GM12874 (cell line): ENCODE results near the gene CD40.

ENCODE experiments used
- TF ChIP-seq, protein P1 (sequence below): IDR thresholded peaks from 2 replicates; pipeline ENCODE4 v1.5.1; 2011; ENCODE audit warnings: low read depth, mild to moderate bottlenecking, control low read depth, low read length, moderate library complexity; ENCODE audit not compliant: insufficient read depth

CD40 gene

DNA sequence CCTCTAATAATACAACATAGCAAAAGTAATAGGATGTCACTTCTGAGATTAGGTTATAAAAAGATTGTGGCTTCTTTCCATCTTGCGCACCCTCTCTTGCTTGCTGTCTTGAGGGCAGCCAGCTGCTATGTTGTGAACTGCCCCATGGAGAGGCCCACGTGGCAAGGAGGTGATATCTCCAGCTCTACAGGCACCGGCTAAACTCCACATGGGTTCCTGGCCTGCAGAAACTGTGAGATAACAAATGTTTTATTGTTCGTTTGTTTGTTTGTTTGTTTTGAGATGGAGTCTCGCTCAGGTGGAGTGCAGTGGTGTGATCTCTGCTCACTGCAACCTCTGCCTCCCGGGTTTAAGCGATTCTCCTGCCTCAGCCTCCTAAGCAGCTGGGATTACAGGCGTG is 38.0 kb downstream of the CD40 start:
- TF ChIP-seq, protein P1, sequence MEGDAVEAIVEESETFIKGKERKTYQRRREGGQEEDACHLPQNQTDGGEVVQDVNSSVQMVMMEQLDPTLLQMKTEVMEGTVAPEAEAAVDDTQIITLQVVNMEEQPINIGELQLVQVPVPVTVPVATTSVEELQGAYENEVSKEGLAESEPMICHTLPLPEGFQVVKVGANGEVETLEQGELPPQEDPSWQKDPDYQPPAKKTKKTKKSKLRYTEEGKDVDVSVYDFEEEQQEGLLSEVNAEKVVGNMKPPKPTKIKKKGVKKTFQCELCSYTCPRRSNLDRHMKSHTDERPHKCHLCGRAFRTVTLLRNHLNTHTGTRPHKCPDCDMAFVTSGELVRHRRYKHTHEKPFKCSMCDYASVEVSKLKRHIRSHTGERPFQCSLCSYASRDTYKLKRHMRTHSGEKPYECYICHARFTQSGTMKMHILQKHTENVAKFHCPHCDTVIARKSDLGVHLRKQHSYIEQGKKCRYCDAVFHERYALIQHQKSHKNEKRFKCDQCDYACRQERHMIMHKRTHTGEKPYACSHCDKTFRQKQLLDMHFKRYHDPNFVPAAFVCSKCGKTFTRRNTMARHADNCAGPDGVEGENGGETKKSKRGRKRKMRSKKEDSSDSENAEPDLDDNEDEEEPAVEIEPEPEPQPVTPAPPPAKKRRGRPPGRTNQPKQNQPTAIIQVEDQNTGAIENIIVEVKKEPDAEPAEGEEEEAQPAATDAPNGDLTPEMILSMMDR, result no peak

DNA sequence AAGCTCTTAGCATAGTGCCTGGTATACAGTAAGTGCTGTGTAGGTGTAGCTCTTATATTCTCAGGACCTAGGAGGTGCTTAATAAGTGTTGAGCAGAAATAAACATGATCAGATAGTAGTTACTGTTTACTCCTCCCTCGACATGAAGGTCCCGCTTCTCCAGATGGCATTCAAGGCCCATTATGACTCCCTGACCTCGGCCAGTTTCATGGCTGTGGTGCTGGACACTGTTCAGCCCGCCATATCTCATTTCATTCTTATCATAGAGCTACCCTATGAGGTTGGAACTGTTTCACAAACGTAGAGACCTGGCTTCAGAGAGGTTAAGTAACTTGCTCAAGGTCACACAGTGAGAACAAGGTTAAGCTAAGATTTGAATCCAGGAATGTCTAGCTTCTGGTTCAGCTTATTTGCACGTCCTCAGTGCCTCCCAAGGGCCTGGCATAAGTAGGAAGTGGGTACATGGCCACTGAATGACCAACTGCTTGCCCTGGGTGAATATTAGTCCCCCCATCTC is 39.0 kb downstream of the CD40 start:
- TF ChIP-seq, protein P1, result no peak

DNA sequence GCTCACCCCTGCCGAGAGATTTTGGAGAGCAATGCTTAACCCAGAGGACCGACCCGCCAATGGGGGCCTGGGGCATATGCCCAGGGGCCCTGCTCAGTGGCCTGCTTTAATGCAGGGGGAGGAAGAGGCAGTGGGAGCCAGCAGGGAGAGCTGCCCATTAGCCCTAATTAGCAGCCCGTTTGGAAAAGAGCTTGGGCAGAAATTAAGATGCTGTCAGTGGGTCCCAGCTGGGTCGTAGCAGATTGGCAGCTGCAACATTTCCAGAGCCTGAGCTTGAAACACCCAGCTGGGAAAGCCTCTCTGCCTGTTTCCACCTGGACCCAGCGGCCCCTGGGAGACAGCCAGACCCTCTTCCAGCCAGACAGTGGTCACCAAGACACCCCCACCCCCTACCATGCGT is 39.5 kb downstream of the CD40 start:
- TF ChIP-seq, protein P1, result no peak

DNA sequence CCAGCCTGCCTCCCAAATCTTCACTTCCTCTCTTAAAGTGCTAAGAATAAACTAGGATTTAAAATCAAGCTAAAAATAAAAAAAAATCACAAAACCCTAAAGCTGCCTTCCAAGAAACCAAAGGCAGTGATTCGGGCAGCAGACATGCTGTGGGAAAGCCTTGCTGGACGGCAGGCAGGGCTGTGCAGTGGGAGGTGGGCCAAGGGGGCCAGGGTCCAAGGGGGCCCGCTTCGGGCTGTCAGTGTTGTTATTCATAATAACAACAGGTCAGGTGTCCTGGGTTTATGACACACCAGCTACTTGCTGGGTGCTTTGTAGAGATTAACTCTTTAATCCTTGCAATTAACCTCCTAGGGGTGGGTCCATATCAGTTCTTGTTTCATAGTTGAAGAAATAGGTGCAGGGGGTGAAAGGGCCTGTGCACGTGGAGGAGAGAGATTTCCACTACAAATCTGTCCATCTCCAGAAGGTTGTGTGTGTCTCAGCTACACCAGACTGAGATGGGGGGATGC is 40.4 kb downstream of the CD40 start:
- TF ChIP-seq, protein P1, result no peak

DNA sequence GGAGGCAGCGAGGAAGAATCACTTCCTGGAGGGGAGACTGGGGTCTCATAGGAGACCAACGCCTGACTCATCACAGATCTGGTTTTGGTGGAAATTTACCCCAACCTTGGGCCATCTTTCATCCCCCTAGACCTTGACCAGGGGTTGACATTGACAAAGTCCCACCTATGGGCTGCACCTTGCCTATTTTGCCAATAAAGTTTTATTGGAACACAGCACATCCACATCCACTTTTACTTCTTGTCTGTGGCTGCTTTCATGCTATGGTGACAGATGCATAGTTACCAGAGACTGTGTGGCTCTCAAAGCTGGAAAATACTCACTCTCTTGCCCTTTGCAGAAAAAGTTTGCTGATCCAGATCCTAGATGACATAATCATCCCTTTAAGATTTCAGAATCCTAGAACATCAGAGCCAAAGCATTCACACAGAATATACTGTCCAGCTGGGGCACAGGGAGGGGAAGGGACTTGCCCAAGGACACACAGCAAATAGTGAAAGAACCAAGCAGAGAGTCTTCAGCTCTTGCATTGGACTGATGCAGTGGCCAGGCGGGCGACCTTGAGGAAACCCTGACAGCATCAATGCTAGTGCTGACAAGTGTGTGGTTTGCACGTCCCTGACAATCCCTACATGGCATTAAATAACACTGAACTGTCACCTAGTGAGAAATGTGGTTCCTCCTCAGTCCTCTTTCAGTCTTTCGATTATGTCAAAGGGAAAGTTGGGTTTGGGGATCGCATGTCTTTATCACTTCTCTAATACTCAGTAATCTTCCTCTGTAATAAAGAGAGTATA is 41.2 kb downstream of the CD40 start:
- TF ChIP-seq, protein P1, result no peak

DNA sequence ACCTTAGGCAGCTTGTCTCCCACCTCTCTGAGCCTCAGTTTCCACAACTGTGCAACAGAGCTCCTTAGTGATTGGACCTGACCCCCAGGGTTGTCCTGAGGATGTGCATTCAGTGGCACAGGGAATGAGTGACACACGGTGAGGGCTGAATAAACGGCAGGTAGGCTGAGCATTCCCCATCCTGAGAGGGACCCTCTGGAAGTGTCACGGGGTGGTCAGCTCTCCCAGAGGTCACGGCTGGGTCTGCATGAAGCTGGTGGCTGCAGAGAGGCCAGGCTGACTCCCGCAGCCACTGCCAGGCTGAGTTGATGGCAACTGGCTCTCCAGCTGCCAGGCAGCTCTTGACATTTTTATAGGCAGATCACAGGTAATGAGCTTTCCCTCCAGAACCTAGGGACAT is 42.5 kb downstream of the CD40 start:
- TF ChIP-seq, protein P1, result no peak

DNA sequence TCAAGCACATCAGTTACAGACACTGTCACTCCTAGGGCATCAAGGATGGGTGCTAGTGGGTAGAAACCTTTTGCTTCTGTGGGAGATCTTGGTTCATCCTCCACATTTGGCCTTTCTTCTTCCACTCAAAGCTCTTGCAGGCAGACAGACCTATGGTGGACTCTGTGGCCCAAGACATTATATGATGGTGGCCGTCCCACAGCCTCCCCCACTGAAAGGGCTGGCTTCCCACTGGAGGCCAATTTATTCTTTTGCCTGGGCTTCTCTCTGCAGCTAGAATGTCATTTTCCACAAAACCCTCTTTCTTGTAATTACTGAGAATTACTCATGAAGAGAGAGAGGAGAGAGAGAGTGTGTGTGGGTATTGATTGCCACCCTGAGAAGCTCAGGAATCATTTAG is 43.8 kb downstream of the CD40 start:
- TF ChIP-seq, protein P1, result no peak
